ENCODE results near the gene TMEM109.

Gene TMEM109

DNA sequence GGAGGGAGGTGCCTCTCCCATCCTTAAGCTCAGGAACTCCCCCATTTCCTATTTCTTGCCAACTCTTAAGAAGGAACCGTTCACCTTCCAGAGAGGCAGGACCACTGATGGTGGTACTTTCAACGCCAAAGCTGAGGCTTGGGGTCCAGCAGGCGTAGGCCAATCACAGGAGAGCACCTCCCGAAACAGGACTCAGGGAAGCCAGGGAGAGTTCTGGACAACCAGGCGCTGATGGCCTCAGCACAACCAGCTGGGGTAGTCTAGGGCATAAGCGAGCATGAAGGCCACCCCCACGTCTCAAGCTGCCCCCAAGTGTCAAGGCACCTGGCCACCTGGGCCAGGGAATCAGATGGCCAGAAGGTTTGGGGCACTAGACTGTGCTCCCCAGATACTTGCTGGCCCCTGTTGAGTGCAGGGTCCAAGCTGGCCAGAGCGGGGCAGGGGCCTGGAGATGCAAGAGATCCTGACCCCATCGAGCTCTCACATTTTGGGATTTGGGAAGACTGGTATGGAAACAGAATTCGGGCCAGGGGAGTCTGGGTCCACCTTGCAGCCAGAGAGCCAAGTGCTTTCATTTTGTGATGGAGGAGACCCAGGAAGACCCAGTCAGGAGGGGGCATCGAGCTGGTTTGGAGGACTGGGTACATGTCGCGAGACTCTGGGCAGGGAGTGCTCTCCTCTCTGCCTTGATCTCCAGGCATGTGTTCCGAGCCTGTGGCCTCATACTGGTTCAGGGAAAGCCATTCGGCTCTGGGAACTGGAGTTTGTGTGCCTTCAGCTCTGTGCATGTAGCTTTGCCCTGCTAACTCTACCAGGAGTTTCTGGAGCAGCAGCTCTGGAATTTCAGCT is 58.4 kb downstream of the TMEM109 start:
- no peak for DNase-seq

Data from NCI-H1417 (cell line).